HG03378 (cell line): ENCODE results near the gene GPR137C.

Experiments
- ATAC-seq: cut with Tn5 transposase; IDR thresholded peaks from one replicate; pipeline ENCODE4 v1.9.1; 2021; ENCODE audit warnings: mild to moderate bottlenecking, moderate library complexity; ENCODE audit not compliant: unreplicated experiment

The GPR137C gene

DNA sequence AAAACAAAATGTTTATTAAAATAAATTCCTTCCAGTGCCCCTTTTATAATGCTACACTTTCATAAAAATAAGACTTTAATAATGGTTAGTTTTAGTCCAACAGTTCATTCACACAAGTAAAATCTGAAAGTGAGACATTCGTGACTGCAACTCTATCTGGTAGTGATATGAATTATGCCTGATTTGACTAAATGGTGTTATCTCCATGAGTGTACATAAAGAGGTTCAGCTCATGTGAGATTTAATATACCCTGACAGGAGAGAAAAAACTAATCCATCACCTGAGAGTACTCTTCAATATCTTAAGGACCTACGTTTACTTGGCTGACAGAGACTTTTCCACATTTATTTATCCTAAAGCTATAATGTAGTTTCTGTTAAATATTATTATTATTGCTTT, 108.7 kb downstream of the GPR137C start:
- ATAC-seq, result no peak

DNA sequence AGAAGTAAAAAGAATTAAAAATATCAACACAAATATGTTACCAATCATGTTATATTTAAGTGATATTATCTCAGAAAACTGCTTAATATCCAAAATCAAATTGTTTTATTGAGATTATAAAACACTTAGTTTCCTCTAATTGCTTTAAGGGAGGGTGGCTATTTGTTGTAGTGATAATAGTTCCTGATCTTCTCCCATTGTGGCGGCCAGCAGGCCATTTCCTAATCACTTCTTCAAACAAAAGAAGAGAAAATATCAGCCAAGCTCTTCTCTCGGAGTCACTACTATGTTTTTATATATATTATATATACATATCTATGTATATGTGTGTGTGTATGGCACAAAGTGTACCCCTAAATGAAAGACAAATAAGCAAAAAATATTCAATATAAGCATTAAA, 111.2 kb downstream of the GPR137C start:
- ATAC-seq, result no peak

DNA sequence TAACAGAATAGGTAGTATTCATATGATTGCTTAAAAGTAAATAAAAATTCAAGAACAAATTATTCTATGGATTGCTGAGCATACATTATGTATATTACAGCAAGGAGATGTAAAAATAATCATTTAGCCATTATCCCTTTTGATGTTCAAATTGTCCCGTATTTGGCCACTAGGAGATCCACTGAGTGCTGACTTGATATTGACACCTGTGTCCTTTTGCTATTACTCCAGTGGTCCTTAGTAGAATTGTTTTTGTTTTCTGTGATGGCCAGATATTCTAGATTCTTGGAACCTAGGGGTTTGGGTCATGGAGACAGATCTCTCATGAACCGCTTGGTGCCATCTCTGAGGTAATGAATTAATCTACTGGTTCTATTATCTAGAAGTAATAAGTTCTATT, 126.0 kb downstream of the GPR137C start:
- no peak for ATAC-seq

DNA sequence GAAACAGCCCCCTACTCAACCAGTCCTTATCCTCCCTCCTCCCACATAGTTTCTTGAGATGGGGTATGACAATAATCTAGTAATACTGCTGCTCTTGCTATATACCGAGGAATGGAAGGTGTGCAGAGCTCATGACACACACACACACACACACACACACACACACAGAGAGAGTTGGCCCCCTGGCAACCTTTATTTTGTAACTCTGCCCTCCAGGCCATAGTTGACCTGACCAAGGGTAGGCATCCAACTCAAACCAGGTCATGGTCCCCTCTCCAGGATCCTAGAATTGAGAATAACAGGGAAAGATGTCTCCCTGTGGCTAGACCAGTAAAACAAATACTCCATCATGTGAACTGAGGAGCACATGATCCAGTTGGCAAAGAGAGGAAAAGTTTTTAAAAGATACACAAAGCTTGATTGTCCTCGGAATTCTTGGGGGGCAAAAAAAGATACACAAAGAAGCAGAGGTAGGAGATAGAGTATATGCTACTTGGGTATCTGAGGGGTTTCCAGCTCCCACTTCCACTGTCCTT, 131.4 kb downstream of the GPR137C start:
- ATAC-seq, result no peak

DNA sequence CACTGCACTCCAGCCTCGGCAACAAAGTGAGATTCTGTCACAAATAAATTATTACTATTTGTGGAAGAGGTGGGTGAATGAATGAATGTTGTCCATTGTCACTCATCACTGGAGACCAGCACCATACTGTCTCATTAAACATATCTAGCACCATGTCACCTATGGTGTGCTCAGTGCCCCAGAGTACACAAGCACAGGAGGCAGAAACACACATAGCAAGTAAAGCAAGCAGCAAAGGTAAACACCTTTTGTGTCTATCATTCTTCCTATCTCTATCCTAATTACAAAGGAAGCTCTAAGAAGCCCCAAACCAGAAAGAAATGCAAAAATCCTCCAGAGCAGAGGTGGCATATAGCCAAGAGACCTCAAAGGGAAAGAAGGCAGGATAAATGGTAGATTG, 133.5 kb downstream of the GPR137C start:
- ATAC-seq, result no peak
